ENCODE data around the gene DPP4.

The DPP4 gene

GRCh38 chr2:162073888-162074631 is at the start of gene DPP4:
Gene DPP4 (minus strand): TSS chr2:162074215. CDS start chr2:162073981, 234 bp downstream.
- FAIRE-seq (peak; percentile 95), DNase-seq (ENCODE audit: insufficient read length, low spot score) (peak; percentile 86)

GRCh38 chr2:162118166-162119031 is 44.4 kb upstream of the DPP4 start:
- DNase-seq (ENCODE audit: insufficient read length, low spot score) (no peak), FAIRE-seq (no peak)

GRCh38 chr2:162116352-162116751 is 42.3 kb upstream of the DPP4 start:
- FAIRE-seq: no peak

GRCh38 chr2:162115076-162115475 is 41.1 kb upstream of the DPP4 start:
- DNase-seq (ENCODE audit: insufficient read length, low spot score) (no peak), FAIRE-seq (no peak)

More at GRCh38 chr2:162116352-162116751, 42.3 kb upstream of the DPP4 start:
- no peak for DNase-seq (ENCODE audit: insufficient read length, low spot score)

GRCh38 chr2:162114271-162114670 is 40.3 kb upstream of the DPP4 start:
- FAIRE-seq (no peak), DNase-seq (ENCODE audit: insufficient read length, low spot score) (no peak)

GRCh38 chr2:162113776-162114168 is 39.8 kb upstream of the DPP4 start:
- FAIRE-seq: no peak
- no peak for DNase-seq (ENCODE audit: insufficient read length, low spot score)

GRCh38 chr2:162113088-162113775 is 39.2 kb upstream of the DPP4 start:
- FAIRE-seq (no peak), DNase-seq (ENCODE audit: insufficient read length, low spot score) (no peak)

GRCh38 chr2:162111958-162112850 is 38.2 kb upstream of the DPP4 start:
- DNase-seq (ENCODE audit: insufficient read length, low spot score): no peak
- FAIRE-seq: no peak

GRCh38 chr2:162107361-162107901 is 33.4 kb upstream of the DPP4 start:
- DNase-seq (ENCODE audit: insufficient read length, low spot score): no peak
- no peak for FAIRE-seq

- no peak for DNase-seq (ENCODE audit: insufficient read length, low spot score)
- FAIRE-seq: no peak
Observed at GRCh38 chr2:162106746-162107145, 32.7 kb upstream of the DPP4 start.

- FAIRE-seq: no peak
- no peak for DNase-seq (ENCODE audit: insufficient read length, low spot score)
Observed at GRCh38 chr2:162106146-162106551, 32.1 kb upstream of the DPP4 start.

GRCh38 chr2:162103443-162104009 is 29.5 kb upstream of the DPP4 start:
- no peak for DNase-seq (ENCODE audit: insufficient read length, low spot score)
- FAIRE-seq: no peak

- no peak for DNase-seq (ENCODE audit: insufficient read length, low spot score)
- FAIRE-seq: no peak
Observed at GRCh38 chr2:162100579-162100978, 26.6 kb upstream of the DPP4 start.

- no peak for FAIRE-seq
- no peak for DNase-seq (ENCODE audit: insufficient read length, low spot score)
Observed at GRCh38 chr2:162099836-162100235, 25.8 kb upstream of the DPP4 start.

GRCh38 chr2:162092658-162093556 is 18.9 kb upstream of the DPP4 start:
- DNase-seq (ENCODE audit: insufficient read length, low spot score): no peak
- FAIRE-seq: no peak

- DNase-seq (ENCODE audit: insufficient read length, low spot score) (no peak), FAIRE-seq (no peak)
Observed at GRCh38 chr2:162092008-162092390, 18.0 kb upstream of the DPP4 start.

- no peak for DNase-seq (ENCODE audit: insufficient read length, low spot score)
- no peak for FAIRE-seq
Observed at GRCh38 chr2:162091325-162092007, 17.5 kb upstream of the DPP4 start.

GRCh38 chr2:162090109-162090508 is 16.1 kb upstream of the DPP4 start:
- no peak for FAIRE-seq
- no peak for DNase-seq (ENCODE audit: insufficient read length, low spot score)

Data from GM19239 (cell line).